Mucosa of stomach (tissue), 1 donor: Measurements from ENCODE around the gene TTYH3.
"Not testable (repeated sequence)": the region's sequence is repeated elsewhere in the genome, so short reads cannot be mapped to it uniquely, and the experiment has no call there.

Source experiments
- H3K27me3 ChIP-seq: one replicate; pipeline ENCODE4 v1.7.0; 2013; ENCODE audit warnings: mild to moderate bottlenecking, low read length; ENCODE audit not compliant: control insufficient read depth, insufficient read depth
- H3K36me3 ChIP-seq: one replicate; pipeline ENCODE4 v1.7.0; 2013; ENCODE audit warnings: low read length; ENCODE audit not compliant: control insufficient read depth, insufficient read depth
- H3K4me1 ChIP-seq: one replicate; pipeline ENCODE4 v1.7.0; 2013; ENCODE audit warnings: mild to moderate bottlenecking, low read length; ENCODE audit not compliant: control insufficient read depth, insufficient read depth
- H3K4me3 ChIP-seq: one replicate; pipeline ENCODE4 v1.7.0; 2013; ENCODE audit warnings: low read length
- H3K9ac ChIP-seq: one replicate; pipeline ENCODE4 v1.7.0; 2013; ENCODE audit warnings: mild to moderate bottlenecking, low read length, moderate library complexity
- H3K9me3 ChIP-seq: one replicate; pipeline ENCODE4 v1.7.0; 2013; ENCODE audit warnings: mild to moderate bottlenecking, low read length, moderate library complexity; ENCODE audit not compliant: control insufficient read depth
- donor health status: Pancreatic carcinoma.

TTYH3 gene

GRCh38 chr7:2676576-2676975 lies 44.8 kb downstream of the TTYH3 start:
- not testable (repeated sequence) for H3K36me3 ChIP-seq, H3K9ac ChIP-seq, H3K4me1 ChIP-seq, H3K9me3 ChIP-seq, H3K4me3 ChIP-seq
- H3K27me3 ChIP-seq: peaks cover 14% of the 10 kb centered on the region

- H3K9me3 ChIP-seq, H3K4me3 ChIP-seq, H3K9ac ChIP-seq, H3K36me3 ChIP-seq, H3K4me1 ChIP-seq: not testable (repeated sequence)
- peaks cover 14% of the 10 kb centered on the region for H3K27me3 ChIP-seq
Observed at GRCh38 chr7:2678454-2678853, 46.7 kb downstream of the TTYH3 start.

- not testable (repeated sequence) for H3K9me3 ChIP-seq, H3K9ac ChIP-seq, H3K4me3 ChIP-seq, H3K4me1 ChIP-seq, H3K36me3 ChIP-seq
- peaks cover 14% of the 10 kb centered on the region for H3K27me3 ChIP-seq
Observed at GRCh38 chr7:2679135-2680127, 47.6 kb downstream of the TTYH3 start.

- H3K9ac ChIP-seq: no peak overlapping the region
- H3K4me3 ChIP-seq: no peak overlapping the region
- H3K4me1 ChIP-seq: no peaks in the 10 kb centered on the region
- no peaks in the 10 kb centered on the region for H3K36me3 ChIP-seq
- H3K9me3 ChIP-seq: no peaks in the 10 kb centered on the region
- peaks cover 14% of the 10 kb centered on the region for H3K27me3 ChIP-seq
Observed at GRCh38 chr7:2680256-2680655, 48.5 kb downstream of the TTYH3 start.

GRCh38 chr7:2680792-2681490 lies 49.2 kb downstream of the TTYH3 start:
- Histone ChIP-seq H3K9ac (no peak overlapping the region), H3K36me3 (no peaks in the 10 kb centered on the region), H3K4me1 (no peaks in the 10 kb centered on the region), H3K27me3 (peaks cover 14% of the 10 kb centered on the region), H3K4me3 (no peak overlapping the region), H3K9me3 (no peaks in the 10 kb centered on the region)

- Histone ChIP-seq H3K9ac (no peak overlapping the region), H3K4me1 (no peaks in the 10 kb centered on the region), H3K4me3 (no peak overlapping the region), H3K36me3 (no peaks in the 10 kb centered on the region), H3K27me3 (peaks cover 21% of the 10 kb centered on the region), H3K9me3 (no peaks in the 10 kb centered on the region)
Observed at GRCh38 chr7:2681929-2682799, 50.4 kb downstream of the TTYH3 start.

GRCh38 chr7:2684501-2684900 lies 52.7 kb downstream of the TTYH3 start:
- Histone ChIP-seq H3K36me3 (no peaks in the 10 kb centered on the region), H3K4me1 (peaks cover 10% of the 10 kb centered on the region), H3K9ac (no peak overlapping the region), H3K27me3 (peaks cover 42% of the 10 kb centered on the region), H3K4me3 (no peak overlapping the region), H3K9me3 (no peaks in the 10 kb centered on the region)

- peaks cover 10% of the 10 kb centered on the region for H3K4me1 ChIP-seq
- peaks cover 42% of the 10 kb centered on the region for H3K27me3 ChIP-seq
- H3K36me3 ChIP-seq: no peaks in the 10 kb centered on the region
- H3K9me3 ChIP-seq: no peaks in the 10 kb centered on the region
- H3K9ac ChIP-seq: no peak overlapping the region
- H3K4me3 ChIP-seq: no peak overlapping the region
Observed at GRCh38 chr7:2686101-2686500, 54.3 kb downstream of the TTYH3 start.

- Histone ChIP-seq H3K27me3 (peaks cover 42% of the 10 kb centered on the region), H3K4me3 (no peak overlapping the region), H3K9ac (no peak overlapping the region), H3K9me3 (no peaks in the 10 kb centered on the region), H3K4me1 (peaks cover 10% of the 10 kb centered on the region), H3K36me3 (no peaks in the 10 kb centered on the region)
Observed at GRCh38 chr7:2687338-2687869, 55.6 kb downstream of the TTYH3 start.

- H3K4me3 ChIP-seq: no peak within 1 kb of the TSS
- no peak within 1 kb of the TSS for H3K9ac ChIP-seq
- H3K36me3 ChIP-seq: no peaks in the 10 kb centered on the region
- H3K9me3 ChIP-seq: no peaks in the 10 kb centered on the region
- H3K4me1 ChIP-seq: peaks cover 10% of the 10 kb centered on the region
- peaks cover 42% of the 10 kb centered on the region for H3K27me3 ChIP-seq
Observed at GRCh38 chr7:2687881-2688318, 56.1 kb downstream of the TTYH3 start, which contains the start of gene AMZ1. AMZ1 (plus strand) TSS chr7:2688202; CDS start chr7:2700452, 12,250 bp downstream.
